Vagina (tissue), 2 donors: ENCODE results near the gene CA5B.

Experiments
- POLR2A ChIP-seq, 2 donors: fragments of 450-650 bp; IDR thresholded peaks; one replicate each; pipeline ENCODE4 v1.6.1; 2017; ENCODE audit warnings: antibody characterized with exemption in 2 of 2, mild to moderate bottlenecking in 2 of 2, moderate library complexity in 2 of 2
- TF ChIP-seq, protein P1 (sequence below), 3 experiments: fragments of 450-650 bp in 2 of 3; fragments of 200-600 bp in 1 of 3; sonication (generic) in 1 of 3; IDR thresholded peaks; one replicate each; pipeline ENCODE4 v1.5.1; 2017 to 2019; ENCODE audit warnings: antibody characterized with exemption in 3 of 3, mild to moderate bottlenecking in 2 of 3, moderate library complexity in 2 of 3

DNA sequence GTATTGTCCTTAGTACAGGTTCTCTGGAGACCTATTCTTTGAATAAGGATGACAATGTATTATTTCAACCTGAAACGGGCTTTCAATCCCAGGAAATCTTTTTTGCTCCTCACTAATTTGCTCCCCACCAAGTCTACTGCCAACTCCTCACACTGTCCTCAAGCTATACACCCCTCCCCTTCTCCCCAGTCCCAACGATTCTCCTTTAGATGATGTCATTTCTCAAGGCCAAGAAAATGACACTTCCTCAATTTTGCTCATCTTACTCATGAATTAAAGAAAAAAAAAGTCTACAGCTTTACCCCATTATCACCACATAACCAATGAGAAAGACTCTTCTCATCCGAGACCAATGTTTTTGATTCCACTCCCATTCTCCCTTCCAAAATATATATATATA lies 96.0 kb downstream of the CA5B start:
- TF ChIP-seq, protein P1, sequence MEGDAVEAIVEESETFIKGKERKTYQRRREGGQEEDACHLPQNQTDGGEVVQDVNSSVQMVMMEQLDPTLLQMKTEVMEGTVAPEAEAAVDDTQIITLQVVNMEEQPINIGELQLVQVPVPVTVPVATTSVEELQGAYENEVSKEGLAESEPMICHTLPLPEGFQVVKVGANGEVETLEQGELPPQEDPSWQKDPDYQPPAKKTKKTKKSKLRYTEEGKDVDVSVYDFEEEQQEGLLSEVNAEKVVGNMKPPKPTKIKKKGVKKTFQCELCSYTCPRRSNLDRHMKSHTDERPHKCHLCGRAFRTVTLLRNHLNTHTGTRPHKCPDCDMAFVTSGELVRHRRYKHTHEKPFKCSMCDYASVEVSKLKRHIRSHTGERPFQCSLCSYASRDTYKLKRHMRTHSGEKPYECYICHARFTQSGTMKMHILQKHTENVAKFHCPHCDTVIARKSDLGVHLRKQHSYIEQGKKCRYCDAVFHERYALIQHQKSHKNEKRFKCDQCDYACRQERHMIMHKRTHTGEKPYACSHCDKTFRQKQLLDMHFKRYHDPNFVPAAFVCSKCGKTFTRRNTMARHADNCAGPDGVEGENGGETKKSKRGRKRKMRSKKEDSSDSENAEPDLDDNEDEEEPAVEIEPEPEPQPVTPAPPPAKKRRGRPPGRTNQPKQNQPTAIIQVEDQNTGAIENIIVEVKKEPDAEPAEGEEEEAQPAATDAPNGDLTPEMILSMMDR (IDR thresholded peaks at IDR 0.05): no peak
- TF ChIP-seq POLR2A (IDR thresholded peaks at IDR 0.05): no peak
